ENCODE data around the gene DDX23.
"Not testable (repeated sequence)": the region's sequence is repeated elsewhere in the genome, so short reads cannot be mapped to it uniquely, and the experiment has no call there.

Gene DDX23

GRCh38 chr12:48851883-48852733, at the start of gene DDX23:
TSS of gene DDX23 (minus strand) at chr12:48852163. CDS start at chr12:48845782, 6,381 bp downstream.
- DNase-seq = peak; percentile 91

- no peak for DNase-seq
Measured at GRCh38 chr12:48901278-48901677, 49.3 kb upstream of the DDX23 start.

- DNase-seq = no peak
Measured at GRCh38 chr12:48899651-48900050, 47.7 kb upstream of the DDX23 start.

GRCh38 chr12:48894271-48894670, 42.3 kb upstream of the DDX23 start:
- no peak for DNase-seq

GRCh38 chr12:48890657-48891418, 38.9 kb upstream of the DDX23 start:
- DNase-seq = peak; percentile 27

GRCh38 chr12:48889679-48890078, 37.7 kb upstream of the DDX23 start:
- no peak for DNase-seq

GRCh38 chr12:48883305-48884161, 31.6 kb upstream of the DDX23 start:
- DNase-seq = no peak

GRCh38 chr12:48882972-48883304, 31.0 kb upstream of the DDX23 start:
- DNase-seq = no peak

- no peak for DNase-seq
Measured at GRCh38 chr12:48882315-48882687, 30.3 kb upstream of the DDX23 start.

GRCh38 chr12:48881686-48882314, 29.8 kb upstream of the DDX23 start:
- no peak for DNase-seq

- DNase-seq = no peak
Measured at GRCh38 chr12:48880647-48881046, 28.7 kb upstream of the DDX23 start.

GRCh38 chr12:48878548-48878947, 26.6 kb upstream of the DDX23 start:
- no peak for DNase-seq

GRCh38 chr12:48875944-48876515, 24.1 kb upstream of the DDX23 start:
- no peak for DNase-seq

- not testable (repeated sequence) for DNase-seq
Measured at GRCh38 chr12:48873534-48873933, 21.6 kb upstream of the DDX23 start.

- DNase-seq = no peak
Measured at GRCh38 chr12:48873096-48873495, 21.1 kb upstream of the DDX23 start.

- DNase-seq = no peak
Measured at GRCh38 chr12:48869191-48869590, 17.2 kb upstream of the DDX23 start.

GRCh38 chr12:48868451-48868850, 16.5 kb upstream of the DDX23 start:
- no peak for DNase-seq

GRCh38 chr12:48866052-48866711, 14.2 kb upstream of the DDX23 start:
- DNase-seq = no peak

GRCh38 chr12:48865281-48866051, 13.5 kb upstream of the DDX23 start, which contains the start of gene RND1:
TSS of gene RND1 (minus strand) at chr12:48865870. CDS start at chr12:48865767, 103 bp downstream.
- peak; percentile 79 for DNase-seq

GRCh38 chr12:48863291-48863690, 11.3 kb upstream of the DDX23 start:
- DNase-seq = no peak

GRCh38 chr12:48862760-48863159, 10.8 kb upstream of the DDX23 start:
- DNase-seq = no peak

Measured in NCI-H1417 treated with DMSO at 0.1 percent for 48 hours (cell line).